SK-N-MC (cell line): Measurements from ENCODE around the gene MYO1D.

Experiments
- EZH2 ChIP-seq: fragments of 200-600 bp; sonication (generic); IDR thresholded peaks from one replicate; pipeline ENCODE4 v1.6.1; 2017; ENCODE audit warnings: antibody characterized with exemption
- FOXP2 ChIP-seq: optimal IDR thresholded peaks from 2 replicates; pipeline ENCODE3; 2011; ENCODE audit warnings: mild to moderate bottlenecking, moderate library complexity; ENCODE audit not compliant: insufficient read depth; ENCODE audit errors: extremely low read length, control extremely low read depth
- POLR2AphosphoS5 ChIP-seq: IDR thresholded peaks from 2 replicates; pipeline ENCODE4 v1.6.1; 2012; ENCODE audit warnings: mild to moderate bottlenecking, low read depth, low read length, borderline replicate concordance

- TF ChIP-seq POLR2AphosphoS5 (no peak), EZH2 (no peak), FOXP2 (no peak)
These were observed 280.3 kb downstream of the MYO1D start for GRCh38 chr17:32596628-32597027.
